Esophagus (tissue), 2 donors: ENCODE measurements around the gene CCNF. TPM values are rescaled to one million over a fixed set of nuclear protein-coding genes. Genes with fewer than 3 reads are reported as not detected.
A peak's percentile ranks its signal among the peaks of the same experiment; 100 is the strongest.

Experiments
- H3K27ac ChIP-seq, 2 donors: one replicate each; pipeline ENCODE4 v1.5.1; 2013; ENCODE audit warnings: low read depth in 2 of 2, mild to moderate bottlenecking in 2 of 2, inconsistent platforms in 1 of 2, low read length in 1 of 2, moderate library complexity in 1 of 2
- H3K27me3 ChIP-seq, 2 donors: one replicate each; pipeline ENCODE4 v1.6.1; 2013; ENCODE audit warnings: low read length in 2 of 2, control low read depth in 1 of 2, mild to moderate bottlenecking in 1 of 2; ENCODE audit not compliant: insufficient read depth in 2 of 2, control insufficient read depth in 1 of 2
- H3K36me3 ChIP-seq, 2 donors: one replicate each; pipeline ENCODE4 v1.6.1; 2013; ENCODE audit warnings: low read length in 1 of 2; ENCODE audit not compliant: control insufficient read depth in 2 of 2, insufficient read depth in 2 of 2
- H3K4me1 ChIP-seq, 2 donors: one replicate each; pipeline ENCODE4 v1.6.1; 2013; ENCODE audit warnings: low read length in 1 of 2; ENCODE audit not compliant: control insufficient read depth in 2 of 2, insufficient read depth in 2 of 2
- H3K4me3 ChIP-seq, 2 donors: one replicate each; pipeline ENCODE4 v1.5.1; 2013; ENCODE audit warnings: low read length in 2 of 2, mild to moderate bottlenecking in 2 of 2, low read depth in 1 of 2, moderate library complexity in 1 of 2
- H3K9me3 ChIP-seq, 2 donors: one replicate each; pipeline ENCODE4 v1.6.1; 2013; ENCODE audit warnings: mild to moderate bottlenecking in 2 of 2, low read depth in 1 of 2, low read length in 1 of 2, moderate library complexity in 1 of 2; ENCODE audit not compliant: control insufficient read depth in 2 of 2, insufficient read depth in 1 of 2
- WGBS, 2 donors: extraction: QIAGEN DNeasy Blood & Tissue Kit; methylation state at CpG; one replicate each; pipeline ENCODE4 v1.1.7; 2013; 5-methylcytosine and 5-hydroxymethylcytosine counted together
- polyA plus RNA-seq, 2 donors: library from polyadenylated mRNA; stranded (reverse); fragments of 200-250 nt; gene quantifications; one replicate each; pipeline ENCODE4 v1.2.3, GENCODE V29; 2013
- donor health status: healthy with polysubstance abuse.
- donor health status: Bipolar disorder and iron deficiency.

Gene CCNF
- polyA plus RNA-seq, 2 donors: 4.2 to 4.6 TPM

DNA sequence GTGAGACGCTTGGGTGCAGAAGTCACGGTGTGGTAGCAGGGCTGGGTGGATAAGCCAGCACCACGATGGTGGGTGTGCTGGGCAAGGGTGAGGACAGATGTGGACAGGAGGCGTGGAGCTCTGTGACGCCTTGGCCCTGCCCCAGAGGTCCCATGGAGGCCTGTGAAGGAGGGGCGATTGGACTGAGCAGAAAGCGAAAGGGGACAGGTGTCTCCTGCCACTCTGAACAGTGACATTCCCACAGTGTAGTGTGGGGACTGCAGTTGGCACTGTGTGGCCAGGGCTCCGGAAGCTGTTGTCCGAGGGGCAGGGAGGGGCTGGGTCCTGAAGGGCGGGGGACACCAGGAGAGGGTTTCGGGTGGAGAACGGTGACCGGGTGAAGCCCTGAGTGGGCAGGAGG lies 53.0 kb downstream of the CCNF start:
- no peaks in the 10 kb centered on the region for H3K9me3 ChIP-seq
- H3K27ac ChIP-seq: peak overlapping the region in 1 of 2 donors; percentile 29
- WGBS, 2 donors: 76% methylated on average over 13 of the region's 13 CpGs
- H3K4me1 ChIP-seq: peaks cover 0 to 8% of the 10 kb centered on the region in 2 donors
- no peak overlapping the region for H3K4me3 ChIP-seq
- no peaks in the 10 kb centered on the region for H3K36me3 ChIP-seq
- H3K27me3 ChIP-seq: no peaks in the 10 kb centered on the region

- Histone ChIP-seq H3K36me3 (no peaks in the 10 kb centered on the region), H3K27ac (peak overlapping the region; percentile 54 to 59), H3K4me3 (peak overlapping the region in 1 of 2 donors; percentile 14), H3K4me1 (peaks cover 0 to 8% of the 10 kb centered on the region in 2 donors), H3K27me3 (no peaks in the 10 kb centered on the region), H3K9me3 (no peaks in the 10 kb centered on the region)
- 55 to 59% methylated on average over 31 to 32 of the region's 32 CpGs for WGBS, 2 donors
Observed at GRCh38 chr16:2482708-2483534, 53.7 kb downstream of the CCNF start.

DNA sequence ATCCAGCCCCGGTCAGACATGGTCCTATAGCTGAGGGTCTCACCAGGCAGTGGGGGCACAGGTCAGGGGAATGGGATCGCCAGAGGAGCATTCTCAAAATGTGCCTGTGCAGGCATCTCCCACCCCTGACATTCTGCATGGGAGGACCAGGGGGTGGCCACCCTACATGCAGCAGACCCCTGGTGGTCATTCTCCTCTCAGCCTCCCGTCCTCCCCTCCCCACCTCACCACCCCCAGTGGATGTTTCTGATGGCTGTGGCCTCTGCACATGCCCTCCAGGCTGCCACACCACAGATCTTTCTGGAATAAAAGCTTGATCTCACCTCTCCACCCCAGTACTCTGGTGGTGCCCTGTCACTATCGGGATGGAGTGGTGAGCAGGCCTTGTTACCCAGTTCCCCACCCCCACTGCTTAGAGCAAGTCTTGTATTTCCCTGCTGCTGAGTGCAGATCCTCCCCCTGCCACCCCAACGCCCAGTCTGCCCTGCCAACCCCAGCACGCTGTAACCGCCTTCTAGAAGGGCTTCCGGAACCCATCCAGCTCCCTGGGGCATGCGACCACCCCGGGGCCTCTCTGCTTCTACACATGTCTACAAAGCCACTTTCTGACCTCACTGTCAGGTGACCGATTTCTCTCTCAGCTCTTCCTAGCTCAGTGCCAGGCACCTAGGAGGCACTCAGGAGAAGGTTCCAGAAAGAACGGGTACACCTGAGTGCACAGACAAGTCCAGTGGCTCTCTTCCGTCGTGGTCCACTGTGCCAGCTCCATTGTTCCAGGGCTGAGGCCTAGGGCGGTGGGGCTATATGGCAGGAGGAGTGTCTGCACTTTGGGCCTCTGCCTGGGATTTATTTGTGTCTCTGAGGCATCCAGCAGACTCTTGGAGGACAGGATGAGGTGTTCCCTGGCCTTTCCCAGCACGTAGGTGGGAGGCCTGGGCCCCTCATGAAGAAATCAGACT lies 55.0 kb downstream of the CCNF start:
- Histone ChIP-seq H3K27ac (no peak overlapping the region), H3K36me3 (no peaks in the 10 kb centered on the region), H3K27me3 (no peaks in the 10 kb centered on the region), H3K9me3 (no peaks in the 10 kb centered on the region), H3K4me1 (peaks cover 0 to 8% of the 10 kb centered on the region in 2 donors), H3K4me3 (no peak overlapping the region)
- 84 to 88% methylated on average over 16 of the region's 16 CpGs for WGBS, 2 donors

GRCh38 chr16:2484898-2485508 lies 55.8 kb downstream of the CCNF start:
- WGBS, 2 donors: 84 to 85% methylated on average over 13 of the region's 13 CpGs
- Histone ChIP-seq H3K4me3 (no peak overlapping the region), H3K9me3 (no peaks in the 10 kb centered on the region), H3K4me1 (peaks cover 0 to 8% of the 10 kb centered on the region in 2 donors), H3K27ac (no peak overlapping the region), H3K36me3 (no peaks in the 10 kb centered on the region), H3K27me3 (no peaks in the 10 kb centered on the region)

DNA sequence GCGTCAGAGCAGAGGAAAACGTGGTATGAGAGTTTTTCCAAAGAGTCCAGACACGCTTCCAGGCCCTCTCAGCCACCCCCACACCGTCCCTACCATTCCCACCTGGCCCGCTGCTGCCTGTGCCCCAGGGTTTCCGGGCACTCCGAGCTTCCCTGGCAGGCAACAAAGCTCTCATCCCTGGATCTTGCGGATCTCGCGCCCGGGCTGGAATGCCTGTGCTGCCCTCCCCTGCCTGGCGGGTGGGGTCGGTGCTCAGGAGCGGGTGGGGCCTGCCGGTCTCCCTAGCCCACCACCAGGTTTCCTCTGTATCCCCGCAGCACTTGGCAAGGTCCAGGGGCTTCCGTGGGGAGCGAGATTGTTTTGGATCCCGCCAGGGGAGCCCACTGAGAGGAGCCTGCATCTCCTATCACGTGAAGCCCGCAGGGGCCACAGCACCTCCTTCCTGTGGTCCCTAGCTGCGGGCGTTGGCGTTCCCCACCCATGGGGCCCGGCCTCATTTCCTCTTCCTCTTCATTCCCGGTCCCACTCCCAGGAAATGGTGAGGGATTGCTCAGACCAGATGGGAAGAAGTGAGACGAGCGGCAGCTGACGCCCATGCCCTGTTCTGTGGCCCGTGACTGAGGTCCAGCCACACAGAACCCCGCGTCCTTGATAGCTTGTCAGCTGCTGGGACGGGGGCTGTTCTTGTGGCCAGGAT lies 56.7 kb downstream of the CCNF start:
- Histone ChIP-seq H3K36me3 (no peaks in the 10 kb centered on the region), H3K27me3 (no peaks in the 10 kb centered on the region), H3K4me1 (peaks cover 0 to 5% of the 10 kb centered on the region in 2 donors), H3K9me3 (no peaks in the 10 kb centered on the region), H3K4me3 (no peak overlapping the region), H3K27ac (no peak overlapping the region)
- WGBS, 2 donors: 65 to 77% methylated on average over 33 of the region's 33 CpGs

DNA sequence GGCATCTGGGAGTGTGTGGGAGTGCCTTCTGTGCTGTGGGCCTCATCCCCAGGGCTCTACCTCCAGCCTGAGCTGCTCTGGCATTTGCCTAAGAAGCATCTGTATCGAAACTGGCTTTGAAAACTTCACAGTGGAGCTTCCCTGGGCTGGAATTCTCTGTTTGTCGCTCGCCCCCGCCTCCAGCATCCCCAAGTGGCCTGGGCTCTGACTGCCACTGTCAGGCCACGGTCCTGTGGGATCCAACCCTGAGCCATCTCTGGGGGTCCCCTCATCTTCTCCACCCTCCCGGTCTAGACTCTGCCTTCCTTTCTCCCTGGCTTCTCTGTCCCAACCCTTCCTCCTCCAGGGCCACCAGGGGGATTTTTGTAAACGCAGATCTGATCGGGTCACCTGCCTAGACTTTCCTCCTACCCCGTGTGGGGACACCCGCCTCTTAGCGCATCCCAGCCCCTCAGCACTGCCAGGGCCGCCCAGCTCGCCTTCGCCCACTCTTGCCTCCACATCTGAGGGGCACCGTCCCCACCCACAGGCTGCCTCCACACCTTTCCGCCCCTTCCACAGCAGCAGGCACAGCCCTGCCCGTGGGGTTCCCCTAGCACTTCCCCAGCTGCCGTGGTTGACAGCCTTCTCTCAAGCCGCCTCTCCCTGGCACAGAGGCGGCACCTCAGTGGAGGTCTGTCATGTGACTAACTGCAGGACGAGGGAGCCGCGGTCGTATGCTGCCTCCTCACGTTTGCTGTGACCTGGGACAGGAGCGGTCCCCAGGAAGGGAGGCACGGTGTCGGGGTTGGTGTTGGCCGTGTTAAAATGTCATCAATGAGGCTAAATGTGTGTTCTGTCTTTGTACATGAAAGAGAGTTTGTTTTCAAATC lies 57.6 kb downstream of the CCNF start:
- no peak overlapping the region for H3K27ac ChIP-seq
- no peaks in the 10 kb centered on the region for H3K9me3 ChIP-seq

DNA sequence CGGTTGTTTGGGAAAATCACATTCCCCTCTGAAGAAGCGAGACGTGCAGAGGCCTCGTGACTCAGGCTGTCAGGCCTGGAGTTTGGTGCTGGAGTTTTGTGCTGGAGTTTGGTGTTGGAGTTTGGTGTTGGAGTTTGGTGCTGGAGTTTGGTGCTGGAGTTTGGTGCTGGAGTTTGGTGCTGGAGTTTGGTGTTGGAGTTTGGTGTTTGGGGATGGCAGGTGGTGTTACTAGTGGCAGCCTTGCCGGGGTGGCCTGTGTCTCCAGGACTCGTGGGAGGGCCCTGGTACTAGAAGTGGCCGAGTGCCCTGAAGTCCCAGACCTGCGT lies 58.2 kb downstream of the CCNF start:
- H3K4me3 ChIP-seq: no peak overlapping the region
- H3K27ac ChIP-seq: no peak overlapping the region
- 63 to 65% methylated on average over 8 of the region's 8 CpGs for WGBS, 2 donors
- no peaks in the 10 kb centered on the region for H3K27me3 ChIP-seq
- no peaks in the 10 kb centered on the region for H3K36me3 ChIP-seq
- peaks cover 0 to 5% of the 10 kb centered on the region in 2 donors for H3K4me1 ChIP-seq
- no peaks in the 10 kb centered on the region for H3K9me3 ChIP-seq

More for the DNA sequence above, 57.6 kb downstream of the CCNF start:
- Histone ChIP-seq H3K4me1 (peaks cover 0 to 5% of the 10 kb centered on the region in 2 donors), H3K27me3 (no peaks in the 10 kb centered on the region), H3K36me3 (no peaks in the 10 kb centered on the region), H3K4me3 (no peak overlapping the region)
- 52 to 54% methylated on average over 29 of the region's 29 CpGs for WGBS, 2 donors

GRCh38 chr16:2487903-2488531 lies 58.8 kb downstream of the CCNF start:
- WGBS, 2 donors: 79 to 81% methylated on average over 15 of the region's 15 CpGs
- Histone ChIP-seq H3K4me1 (peaks cover 0 to 5% of the 10 kb centered on the region in 2 donors), H3K27ac (no peak overlapping the region), H3K36me3 (no peaks in the 10 kb centered on the region), H3K27me3 (no peaks in the 10 kb centered on the region), H3K4me3 (no peak overlapping the region), H3K9me3 (no peaks in the 10 kb centered on the region)
